Head of caudate nucleus (tissue), 42 donors: ENCODE data around the gene PLLP.
"Not testable (repeated sequence)": the region's sequence is repeated elsewhere in the genome, so short reads cannot be mapped to it uniquely, and the experiment has no call there.

Experiments
- DNase-seq, 42 donors: peaks; one replicate each; pipeline versions ENCODE4 v3.0.0 to v3.0.0-alpha.2; 2020 to 2021; ENCODE audit warnings: mixed read lengths in 7 of 42
- intact Hi-C: fragments of 100-400 bp; cut with DNase I; formaldehyde crosslinking; loops from one replicate; pipeline ENCODE4 v1.15.0; 2022

Gene PLLP

DNA sequence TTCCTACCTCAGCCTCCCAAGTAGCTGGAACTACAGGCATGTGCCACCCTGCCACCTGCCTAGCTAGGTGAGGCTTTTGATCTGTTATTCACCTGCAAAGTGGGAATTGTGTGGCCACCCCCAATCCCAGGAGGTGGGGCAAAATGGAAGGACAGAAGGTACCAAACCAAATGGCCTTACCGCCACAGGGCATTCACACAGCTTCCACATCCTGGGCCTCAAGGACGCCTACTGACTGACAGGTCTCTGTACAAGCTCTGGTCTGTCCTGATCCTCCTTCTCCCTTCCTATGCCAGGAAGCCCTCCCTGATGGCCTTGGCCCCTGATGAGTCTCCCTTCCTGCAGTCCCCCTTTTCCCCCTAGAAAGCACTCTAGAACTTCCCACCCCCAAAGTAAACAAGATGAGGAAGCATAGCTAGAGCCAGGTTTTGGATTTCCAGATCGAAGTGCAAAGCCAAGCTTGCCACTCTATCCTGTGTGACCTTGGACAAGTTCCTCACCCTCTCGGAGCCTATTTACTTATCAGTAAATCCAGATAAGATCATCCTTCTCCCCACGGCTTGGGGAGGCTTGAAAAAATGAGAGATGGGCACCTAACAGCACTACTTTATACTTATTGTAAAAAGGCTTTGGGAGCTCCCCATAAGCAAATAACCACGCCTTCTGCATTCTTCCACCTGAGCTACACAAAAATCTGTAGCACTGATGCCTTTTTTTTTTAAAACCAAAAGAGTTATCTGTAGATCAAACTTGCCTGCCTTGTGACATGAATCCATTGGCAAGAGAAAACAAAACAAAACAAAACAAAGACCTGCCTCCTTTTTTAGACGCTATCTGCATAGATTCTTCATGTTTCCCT lies 4.5 kb downstream of the PLLP start:
- intact Hi-C loops = no loop called here

DNA sequence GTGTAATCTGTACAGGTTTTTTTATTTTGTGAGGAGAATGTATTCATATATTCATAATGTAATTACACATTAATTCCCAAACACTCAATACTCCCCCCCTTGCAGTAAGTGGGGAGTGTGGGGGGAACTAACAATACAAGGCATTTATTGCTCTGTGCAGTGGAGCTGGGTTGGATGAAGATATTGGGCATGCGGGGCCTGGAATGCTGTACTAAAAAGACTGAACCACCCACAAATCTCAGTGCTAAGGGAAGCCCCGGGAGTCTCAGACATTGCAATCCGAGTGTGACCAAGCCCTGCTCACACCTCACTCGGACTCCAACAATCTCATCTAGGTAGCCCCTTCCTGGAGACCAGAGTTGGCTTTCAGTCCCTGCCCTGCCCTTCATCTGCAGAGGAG lies 6.0 kb downstream of the PLLP start:
- intact Hi-C loops = no loop called here
- DNase-seq = peak in 33 of 42 donors; percentile 27 to 88 (median 67)

More for the DNA sequence above, 4.5 kb downstream of the PLLP start:
- DNase-seq = no peak

DNA sequence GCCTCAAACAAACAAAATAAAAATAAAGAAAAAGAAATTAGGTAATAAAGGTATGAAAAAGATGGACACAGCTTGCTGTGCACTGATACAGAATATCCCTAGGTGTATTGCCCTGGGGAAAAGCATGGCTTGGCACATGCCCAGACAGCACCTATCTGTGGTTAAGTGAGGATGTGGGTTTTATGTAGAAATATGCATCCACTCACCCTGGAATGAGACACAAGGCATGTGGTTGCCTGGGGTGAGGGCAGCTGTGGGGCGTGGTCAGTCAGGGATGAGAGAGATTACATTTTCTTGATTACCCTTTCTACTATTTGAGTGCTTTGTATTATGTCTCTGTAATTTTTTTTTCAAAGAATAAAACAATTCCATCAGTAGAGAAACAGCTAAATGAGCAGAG lies 6.9 kb downstream of the PLLP start:
- intact Hi-C loops = no loop called here
- DNase-seq = no peak

DNA sequence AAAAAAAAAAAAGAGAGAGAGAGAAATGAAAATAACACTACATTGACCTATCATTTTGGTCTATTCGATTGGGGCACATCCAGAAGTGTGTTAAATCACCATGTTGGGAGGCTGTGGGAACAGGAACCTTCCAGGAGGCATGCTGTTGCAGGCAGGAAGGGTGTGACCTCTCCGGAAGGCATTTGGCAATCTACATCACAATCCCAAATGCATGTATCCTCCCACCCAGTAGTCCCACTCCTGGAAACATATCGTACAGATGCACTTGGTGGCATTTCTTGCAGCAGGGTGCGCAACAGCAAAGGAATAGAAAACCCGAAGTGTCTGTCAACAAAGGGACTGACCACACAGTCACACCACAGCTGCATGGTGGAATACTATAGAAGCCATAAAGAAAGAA lies 7.9 kb downstream of the PLLP start:
- peak in 1 of 42 donors; percentile 43 for DNase-seq
- intact Hi-C loops = no loop called here

DNA sequence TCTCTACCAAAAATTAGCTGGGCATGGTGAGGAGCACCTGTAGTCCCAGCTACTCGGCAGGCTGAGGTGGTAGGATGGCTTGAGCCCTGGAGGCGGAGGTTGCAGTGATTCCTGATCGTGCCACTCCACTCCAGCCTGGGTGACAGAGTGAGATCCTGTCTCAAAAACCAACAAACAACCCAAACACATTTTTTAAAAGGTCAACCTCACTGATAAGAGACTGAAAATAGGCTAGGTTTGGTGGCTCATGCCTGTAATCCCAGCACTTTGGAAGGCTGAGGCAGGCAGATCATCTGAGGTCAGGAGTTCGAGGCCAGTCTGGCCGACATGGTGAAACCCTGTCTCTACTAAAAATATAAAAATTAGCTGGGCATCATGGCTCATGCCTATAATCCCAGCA lies 8.5 kb downstream of the PLLP start:
- DNase-seq, intact Hi-C loops: not testable (repeated sequence)

DNA sequence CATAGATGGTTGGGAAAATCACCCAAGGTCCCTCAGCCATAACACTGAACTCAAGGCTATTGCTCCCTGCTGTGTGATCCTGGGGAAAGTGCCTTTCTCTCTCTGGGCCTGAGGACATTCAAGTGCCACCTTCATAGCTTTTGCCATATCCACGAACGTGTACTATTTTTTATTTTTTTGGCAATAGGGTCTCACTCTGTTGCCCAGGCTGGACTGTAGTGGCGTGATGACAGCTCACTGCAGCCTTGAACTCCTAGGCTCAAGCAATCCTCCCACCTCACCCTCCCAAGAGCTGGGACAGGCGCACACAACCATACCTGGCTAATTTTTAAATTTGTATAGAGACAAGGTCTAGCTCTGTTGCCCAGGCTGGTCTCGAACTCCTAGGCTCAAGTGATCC lies 10.6 kb downstream of the PLLP start:
- no peak for DNase-seq
- intact Hi-C loops = no loop called here

DNA sequence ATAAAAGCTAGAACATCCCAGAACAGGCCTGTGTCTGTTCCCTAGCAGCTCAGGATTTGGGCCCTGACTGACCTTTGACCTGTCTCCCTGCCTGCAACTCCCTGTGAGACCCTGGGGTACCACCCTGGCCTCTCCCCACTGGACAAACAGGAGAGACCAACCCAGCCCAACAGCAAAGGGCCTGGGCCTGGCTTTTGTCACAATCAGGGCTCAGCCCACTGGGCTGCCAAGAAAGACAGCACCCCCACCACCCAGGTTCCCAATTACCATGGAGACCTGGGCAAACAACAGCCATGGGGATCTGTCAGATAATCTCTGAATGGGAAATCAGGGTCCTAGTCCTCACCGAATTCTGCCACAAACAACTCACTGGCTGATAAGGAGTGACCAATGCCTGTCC lies 11.1 kb downstream of the PLLP start:
- intact Hi-C loops = no loop called here
- no peak for DNase-seq

DNA sequence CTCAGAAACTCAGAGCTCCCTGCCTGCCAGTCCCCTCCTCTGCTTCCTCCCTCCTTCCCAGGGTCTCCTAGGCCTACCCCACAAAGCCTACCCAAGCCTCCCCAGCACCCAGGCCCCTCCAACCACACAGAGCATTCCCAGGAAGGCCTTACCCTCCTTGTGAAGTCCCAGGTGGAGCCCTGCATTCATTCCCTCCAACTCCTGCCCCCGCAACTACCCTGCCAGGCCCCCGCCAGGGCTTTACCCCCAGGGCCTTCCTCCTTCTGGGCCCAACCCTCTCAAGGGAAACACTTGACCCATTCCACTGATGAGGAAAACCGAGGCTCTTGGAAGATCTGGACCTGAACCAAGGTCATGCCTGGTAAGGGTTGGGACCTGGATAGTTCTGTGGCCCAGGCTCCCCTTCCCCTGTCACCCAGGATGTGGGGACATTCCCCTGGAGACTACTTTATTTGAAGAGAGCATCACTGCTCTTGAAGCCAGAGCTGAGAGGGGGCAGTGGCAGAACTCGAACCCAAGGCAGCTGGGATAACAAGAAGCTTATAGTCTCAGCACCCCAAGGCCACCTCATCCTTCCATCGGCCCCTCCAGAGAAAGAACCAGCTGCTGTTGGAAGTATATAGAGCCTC lies 12.5 kb downstream of the PLLP start:
- DNase-seq = no peak
- intact Hi-C loops = no loop called here

DNA sequence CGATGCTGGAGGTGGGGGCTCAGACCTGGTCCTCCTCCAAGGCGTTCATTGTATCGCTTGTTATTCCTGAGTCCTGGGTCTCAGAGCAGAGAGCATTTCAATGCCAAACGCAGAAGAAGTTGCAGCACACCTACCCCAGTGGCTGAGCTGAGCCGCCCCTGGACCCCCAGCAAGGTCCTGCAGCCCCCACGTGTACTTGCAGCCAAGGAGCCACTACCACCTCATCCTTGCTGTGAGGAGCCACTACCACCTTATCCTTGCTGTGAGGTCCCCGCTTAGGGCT lies 13.5 kb downstream of the PLLP start:
- intact Hi-C loops = no loop called here

DNA sequence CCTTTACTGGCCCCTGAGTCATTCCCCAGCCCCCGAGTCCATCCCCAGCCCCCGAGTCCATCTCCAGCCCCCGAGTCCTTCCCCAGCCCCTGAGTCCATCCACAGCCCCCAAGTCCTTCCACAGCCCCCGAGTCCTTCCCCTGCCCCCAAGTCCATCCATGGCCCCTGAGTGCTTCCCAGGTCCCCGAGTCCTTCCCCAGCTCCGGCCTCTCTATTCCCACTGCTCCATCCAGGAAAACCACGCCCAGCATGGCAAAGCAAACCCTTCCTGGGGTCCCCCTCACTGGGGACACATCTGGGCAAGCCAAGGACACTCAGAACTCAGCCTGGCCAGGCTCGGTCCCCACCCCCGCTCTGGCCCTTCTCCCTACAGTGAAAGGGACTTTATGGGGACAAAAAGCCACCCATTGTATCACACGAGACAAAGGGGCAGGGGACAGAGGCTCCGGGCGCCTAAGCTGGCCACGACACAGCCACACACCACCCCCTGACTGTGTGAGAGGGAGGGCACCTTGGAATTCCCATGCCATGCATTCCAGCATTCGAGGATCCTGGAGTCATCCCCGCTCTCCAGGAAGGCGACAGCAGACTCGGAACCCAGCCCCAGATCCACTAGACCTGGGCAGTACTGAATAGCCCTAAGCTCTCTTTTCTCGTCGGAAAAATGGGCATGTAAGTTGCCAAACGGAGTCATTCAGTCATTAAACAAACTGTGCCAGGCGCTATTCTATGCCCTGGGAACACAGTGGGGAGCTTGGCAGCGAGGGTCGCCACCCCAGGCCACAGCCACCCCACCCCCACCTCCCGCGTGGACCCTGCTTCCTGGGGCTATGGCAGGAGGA lies 14.0 kb downstream of the PLLP start:
- DNase-seq = peak; percentile 77 to 96 (median 90)
- intact Hi-C loops = no loop called here

More for the DNA sequence above, 13.5 kb downstream of the PLLP start:
- DNase-seq = no peak

DNA sequence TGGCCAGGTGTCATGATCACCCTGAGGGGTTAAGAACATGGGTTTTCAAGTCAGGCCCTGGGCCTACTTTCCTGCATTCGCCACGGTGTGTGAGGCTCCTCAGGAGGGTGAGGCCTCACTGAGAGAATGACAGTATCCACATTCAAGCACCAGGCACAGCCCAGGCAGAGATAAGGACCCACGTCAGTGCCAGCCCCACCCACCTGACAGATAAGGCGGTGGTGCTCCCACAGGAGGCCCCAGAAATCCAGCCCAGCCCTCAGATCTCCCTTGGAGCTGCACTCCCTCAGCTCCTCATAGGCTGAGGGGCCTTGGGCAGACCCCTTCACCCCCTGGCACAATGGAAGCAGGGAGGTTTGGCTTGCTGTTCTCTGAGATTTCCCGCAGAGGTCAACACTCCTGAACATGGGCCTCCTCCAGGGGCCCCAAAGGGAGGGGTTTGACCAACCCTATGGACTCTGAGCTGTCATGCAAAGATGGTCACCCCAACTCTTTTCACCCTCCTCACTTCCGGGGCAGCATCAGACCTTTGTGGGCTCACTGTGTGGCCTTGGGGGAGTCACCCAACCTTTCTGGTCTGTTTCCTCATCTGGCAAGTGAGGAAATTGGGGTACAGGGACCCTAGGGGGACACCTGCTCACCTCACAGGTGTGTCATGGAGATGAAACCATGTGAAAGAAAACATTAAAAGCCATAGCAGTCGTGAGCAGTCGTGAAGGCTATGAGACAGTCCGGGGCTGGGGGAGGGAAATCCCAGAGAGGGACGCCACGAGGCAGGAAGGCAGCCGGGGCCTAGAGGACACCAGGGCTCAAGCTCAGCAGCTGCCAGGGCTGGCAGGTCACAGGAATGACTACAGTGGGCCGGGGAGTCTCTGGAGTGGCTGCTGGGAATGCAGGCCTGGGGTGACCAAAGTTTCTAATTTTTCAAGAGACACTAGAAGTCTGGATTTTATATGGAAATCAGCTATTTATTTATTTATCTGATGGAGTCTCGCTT lies 15.4 kb downstream of the PLLP start:
- peak in 2 of 42 donors; percentile 48 to 54 for DNase-seq
- intact Hi-C loops = no loop called here

DNA sequence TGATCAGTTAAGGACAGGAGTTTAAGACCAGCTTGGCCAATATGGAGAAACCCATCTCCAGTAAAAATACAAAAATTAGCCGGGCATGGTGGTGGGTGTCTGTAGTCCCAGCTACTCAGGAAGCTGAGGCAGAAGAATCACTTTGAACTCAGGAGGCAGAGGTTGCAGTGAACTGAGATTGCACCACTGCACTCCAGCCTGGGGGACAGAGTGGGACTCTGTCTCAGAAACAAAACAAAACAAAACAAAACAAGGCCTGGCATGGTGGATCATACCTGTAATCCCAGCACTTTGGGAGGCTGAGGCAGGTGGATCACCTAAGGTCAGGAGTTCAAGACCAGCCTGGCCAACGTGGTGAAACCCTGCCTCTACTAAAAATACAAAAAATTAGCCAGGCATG lies 17.1 kb downstream of the PLLP start:
- DNase-seq, intact Hi-C loops: not testable (repeated sequence)

DNA sequence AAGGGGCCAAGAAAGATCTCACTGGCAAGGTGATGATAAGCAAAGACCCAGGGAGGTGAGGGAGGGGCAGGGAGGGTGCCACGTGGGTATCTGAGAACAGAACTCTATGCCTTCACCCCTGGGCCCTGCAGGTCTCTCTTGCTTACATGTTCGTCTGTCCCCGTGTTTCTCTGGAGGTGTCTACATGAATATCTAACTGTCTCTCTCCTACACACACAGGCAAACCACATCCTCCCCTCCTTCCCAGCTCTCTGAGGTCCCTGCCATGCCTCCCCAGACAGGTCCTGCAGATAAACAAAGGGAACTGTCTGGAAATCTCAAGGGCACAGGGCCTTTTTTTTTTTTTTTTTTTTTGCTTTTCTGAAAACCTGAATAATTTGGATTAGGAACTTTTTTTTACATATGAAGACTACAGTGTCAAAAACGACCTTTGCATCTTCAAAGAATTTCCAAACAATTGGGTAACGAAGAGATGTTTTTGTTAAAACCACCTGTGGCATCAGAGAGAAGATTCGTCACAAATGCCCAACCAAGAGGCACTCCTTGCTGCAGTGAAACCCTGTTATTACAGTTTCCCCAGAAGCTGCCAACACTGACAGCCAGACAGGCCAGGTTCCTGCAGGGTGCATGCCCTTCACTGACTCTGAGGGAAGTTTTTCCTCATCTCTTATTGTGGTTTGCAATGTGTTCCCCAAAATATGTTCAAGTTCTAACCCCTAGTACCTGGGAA lies 17.8 kb downstream of the PLLP start:
- intact Hi-C loops = no loop called here
- no peak for DNase-seq

DNA sequence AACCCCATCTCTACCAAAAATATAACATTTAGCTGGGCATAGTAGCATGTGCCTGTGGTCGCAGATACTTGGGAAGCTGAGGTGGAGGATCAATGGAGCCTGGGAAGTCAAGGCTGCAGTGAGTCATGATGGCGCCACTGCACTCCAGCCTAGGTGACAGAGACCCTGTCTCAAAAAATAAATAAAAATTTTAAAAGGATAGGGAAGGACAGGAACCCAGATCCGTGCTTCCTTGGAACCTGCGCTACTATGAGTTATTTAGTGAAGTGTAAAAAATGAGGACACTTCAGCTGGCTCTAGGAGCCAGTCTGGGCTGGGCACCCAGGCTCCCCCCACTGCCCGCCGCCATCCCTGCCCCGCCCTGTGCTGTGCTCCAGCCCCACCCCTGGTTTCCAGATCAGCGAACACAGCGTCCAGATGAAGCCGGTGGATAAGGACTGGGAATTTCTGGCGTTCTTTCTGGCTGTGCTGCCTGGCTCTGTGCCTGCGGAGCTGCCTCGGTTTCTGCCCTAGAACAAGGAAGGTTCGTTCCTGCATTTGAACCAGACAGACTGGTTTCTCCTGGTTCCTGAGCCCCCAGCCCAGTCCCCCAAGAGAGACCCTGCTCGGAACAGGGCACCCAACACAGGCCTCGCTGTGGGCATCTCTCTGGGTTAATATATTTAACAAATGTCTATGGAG lies 18.5 kb downstream of the PLLP start:
- intact Hi-C loops = no loop called here
- DNase-seq = peak in 40 of 42 donors; percentile 40 to 89 (median 76)

DNA sequence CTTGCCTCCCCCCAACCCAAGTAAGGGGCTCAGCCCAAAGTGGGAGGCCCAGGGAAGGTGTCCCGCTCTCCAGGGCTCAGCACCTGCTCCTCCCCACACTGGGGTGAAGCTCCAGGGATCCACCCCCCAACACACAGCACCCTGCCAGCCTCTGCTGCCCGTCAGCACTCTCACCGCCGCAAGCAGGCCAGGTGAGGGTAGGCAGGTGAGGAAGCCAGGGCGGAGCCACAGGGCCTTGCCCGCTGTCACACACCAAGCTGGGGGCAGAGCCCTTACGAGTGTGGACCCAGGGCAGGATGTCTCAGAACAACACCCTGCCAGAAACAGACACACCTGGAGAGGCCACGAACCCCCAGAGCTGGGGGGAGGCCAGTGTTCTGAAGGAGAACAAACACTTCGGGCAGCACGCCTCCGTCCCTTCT lies 19.5 kb downstream of the PLLP start:
- peak in 8 of 42 donors; percentile 5 to 28 (median 15) for DNase-seq
- intact Hi-C loops = no loop called here

DNA sequence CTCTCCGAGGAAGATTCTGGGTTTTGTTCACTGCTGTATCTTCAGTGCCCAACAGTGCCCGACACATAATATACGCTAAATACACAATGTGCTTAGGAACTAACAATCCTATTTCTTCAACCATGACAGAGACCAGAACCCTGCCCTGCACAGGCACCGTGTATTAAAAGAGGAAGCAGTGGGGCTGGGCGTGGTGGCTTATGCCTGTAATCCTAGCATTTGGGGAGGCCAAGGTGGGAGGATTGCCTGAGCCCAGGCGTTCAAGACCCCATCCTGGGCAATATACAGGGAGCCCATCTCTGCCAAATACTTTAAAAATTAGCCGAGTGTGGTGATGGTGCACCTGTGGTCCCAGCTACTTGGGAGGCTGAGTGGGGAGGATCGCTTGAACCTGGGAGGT lies 20.1 kb downstream of the PLLP start:
- peak in 10 of 42 donors; percentile 0 to 36 (median 10) for DNase-seq

DNA sequence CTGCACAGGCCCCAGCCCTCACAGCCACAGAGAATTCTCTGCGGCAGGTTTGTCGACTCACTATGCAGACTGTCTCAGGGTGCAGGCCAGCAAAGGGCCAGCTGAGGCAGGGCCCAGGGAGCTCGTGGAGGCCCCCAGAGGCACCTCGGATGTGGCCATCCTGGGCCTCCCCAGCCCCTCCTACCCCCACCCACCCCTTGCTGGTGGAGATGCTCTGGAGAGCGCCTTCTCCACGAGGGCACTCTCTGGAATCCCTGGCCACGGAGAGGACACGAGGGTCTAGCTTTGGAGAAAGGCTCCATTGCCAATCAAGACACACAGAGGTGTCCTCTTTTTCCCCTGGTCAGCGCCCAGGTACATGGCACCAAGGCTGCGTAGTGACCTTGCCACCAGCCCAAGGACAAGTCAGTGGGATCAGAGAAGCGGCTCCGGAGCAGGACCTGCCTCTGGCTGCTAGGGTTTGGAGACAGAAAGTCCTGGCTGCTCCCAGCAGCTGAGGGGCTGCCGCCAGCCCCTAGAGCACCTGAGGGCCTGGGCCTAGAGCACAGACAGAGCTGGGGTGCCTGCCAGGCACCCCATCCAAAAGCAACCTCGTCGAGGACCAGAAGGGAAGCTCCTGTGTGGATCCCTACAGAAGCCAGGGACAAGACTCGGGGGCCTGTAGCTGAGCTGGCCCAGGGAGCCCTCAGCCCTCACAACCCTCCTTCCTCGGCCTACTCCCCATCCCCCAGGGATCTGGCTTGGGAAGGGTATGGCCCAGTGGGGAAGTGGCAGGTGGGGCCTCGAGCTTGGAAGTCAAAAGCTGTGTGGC lies 20.7 kb downstream of the PLLP start:
- intact Hi-C loops = no loop called here
- peak in 14 of 42 donors; percentile 1 to 40 (median 11) for DNase-seq

More for the DNA sequence above, 20.1 kb downstream of the PLLP start:
- intact Hi-C loops = no loop called here
